HG02571 (cell line): ENCODE measurements around the gene LRP1B.
A peak's percentile ranks its signal among the peaks of the same experiment; 100 is the strongest.

ENCODE experiments used
- ATAC-seq: cut with Tn5 transposase; IDR thresholded peaks from one replicate; pipeline ENCODE4 v1.9.1; 2021; ENCODE audit warnings: mild to moderate bottlenecking, moderate library complexity; ENCODE audit not compliant: unreplicated experiment

Gene LRP1B

DNA sequence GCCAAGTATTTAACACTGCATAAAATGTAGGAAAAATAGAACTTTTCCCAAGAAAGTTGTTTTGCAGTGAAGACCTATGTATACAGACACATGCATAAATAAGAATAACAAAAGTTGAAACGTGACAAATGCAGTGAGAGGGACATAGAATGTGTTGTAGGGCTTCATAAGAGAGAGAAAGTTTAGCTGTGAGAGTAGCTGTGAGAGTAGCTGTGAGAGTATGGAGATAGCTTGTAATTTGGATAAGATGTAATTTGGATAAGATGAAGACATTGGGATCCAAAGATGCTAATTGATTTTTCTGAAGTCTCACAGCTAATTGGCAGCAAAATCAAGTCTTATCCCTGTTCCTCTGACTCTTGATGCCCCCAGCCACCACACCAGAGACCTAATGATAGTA lies 170.9 kb downstream of the LRP1B start:
- ATAC-seq = no peak

GRCh38 chr2:141959016-141959415 lies 171.8 kb downstream of the LRP1B start:
- ATAC-seq = no peak

DNA sequence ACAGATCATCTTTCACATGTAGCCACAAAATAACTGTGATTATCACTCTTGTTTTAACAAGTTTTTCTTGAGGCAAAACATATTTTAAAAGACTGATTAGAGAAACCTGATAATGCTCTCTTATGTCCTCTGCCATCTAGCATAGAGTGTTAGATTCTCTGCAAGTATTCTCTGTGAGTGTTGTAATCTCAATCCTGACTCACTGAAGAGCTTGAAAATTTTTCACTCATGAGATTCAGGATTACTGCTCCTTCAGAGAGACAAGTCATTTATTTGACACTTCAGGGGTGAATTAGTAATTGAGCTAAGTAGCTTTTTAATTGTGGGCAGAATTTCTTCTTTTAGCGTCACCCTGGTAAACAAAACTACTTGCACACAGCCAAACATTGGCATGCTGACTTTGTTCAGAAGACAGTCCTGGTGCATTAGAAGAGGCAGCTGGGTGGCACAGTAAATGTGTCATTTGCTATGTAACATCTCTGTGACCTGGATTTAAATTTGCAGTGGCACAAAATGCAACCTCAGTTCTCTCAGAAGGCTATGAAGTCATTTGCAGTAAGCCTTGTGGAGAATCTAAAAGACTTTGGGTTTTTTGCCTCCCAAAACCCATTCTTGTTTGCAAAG lies 172.9 kb downstream of the LRP1B start:
- no peak for ATAC-seq

GRCh38 chr2:141957321-141957720 lies 173.5 kb downstream of the LRP1B start:
- ATAC-seq = no peak

DNA sequence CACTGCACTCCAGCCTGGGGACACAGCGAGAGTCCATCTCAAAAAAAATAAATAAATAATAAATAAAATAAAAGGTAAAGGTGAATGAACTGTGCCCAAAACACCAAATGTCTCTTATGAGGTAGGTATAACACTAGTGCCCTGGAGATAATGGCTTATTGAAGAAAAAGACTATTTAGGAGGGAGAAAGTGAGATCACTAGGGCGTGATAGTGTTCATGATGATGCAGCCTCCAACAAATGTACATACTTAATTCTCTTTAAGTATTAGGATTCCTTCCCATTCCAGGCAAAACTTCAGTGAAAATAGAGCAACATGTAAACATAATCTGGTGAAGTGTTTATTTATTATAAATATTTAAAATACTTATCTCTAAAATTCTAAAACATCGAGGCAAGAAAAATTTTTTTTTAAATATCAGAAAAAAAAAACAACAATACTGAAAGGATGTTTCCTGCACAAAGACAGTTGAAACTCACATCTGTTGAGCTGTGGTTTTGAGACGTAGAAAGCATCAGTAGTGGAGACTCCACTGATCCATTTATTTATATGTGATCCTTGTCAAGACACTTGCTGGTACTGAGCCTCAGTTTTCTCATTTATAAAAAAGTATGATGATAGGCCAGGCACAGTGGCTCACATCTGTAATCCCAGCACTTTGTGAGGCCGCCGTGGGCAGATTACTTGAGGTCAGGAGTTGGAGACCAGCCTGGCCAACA lies 183.3 kb downstream of the LRP1B start:
- no peak for ATAC-seq

DNA sequence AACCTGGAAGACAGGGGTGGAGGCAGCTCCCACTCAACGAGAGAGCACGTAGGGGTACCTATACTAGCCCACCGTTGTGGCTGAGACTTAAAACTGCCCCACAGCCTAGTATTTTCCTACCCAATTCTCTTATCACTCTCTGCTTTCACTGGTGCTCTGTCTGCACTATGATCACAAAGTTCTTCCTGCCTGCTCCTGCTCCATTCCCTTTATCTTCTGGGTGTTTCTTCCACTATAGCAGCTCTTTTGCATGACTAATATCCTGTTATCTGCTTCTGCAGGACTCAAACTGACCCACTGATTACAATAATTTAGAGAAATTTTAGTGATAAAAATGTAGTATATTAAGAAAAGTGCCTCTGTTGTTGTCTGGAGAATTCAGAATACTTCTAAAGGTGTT lies 184.8 kb downstream of the LRP1B start:
- no peak for ATAC-seq

GRCh38 chr2:141943918-141944317 lies 186.9 kb downstream of the LRP1B start:
- no peak for ATAC-seq

DNA sequence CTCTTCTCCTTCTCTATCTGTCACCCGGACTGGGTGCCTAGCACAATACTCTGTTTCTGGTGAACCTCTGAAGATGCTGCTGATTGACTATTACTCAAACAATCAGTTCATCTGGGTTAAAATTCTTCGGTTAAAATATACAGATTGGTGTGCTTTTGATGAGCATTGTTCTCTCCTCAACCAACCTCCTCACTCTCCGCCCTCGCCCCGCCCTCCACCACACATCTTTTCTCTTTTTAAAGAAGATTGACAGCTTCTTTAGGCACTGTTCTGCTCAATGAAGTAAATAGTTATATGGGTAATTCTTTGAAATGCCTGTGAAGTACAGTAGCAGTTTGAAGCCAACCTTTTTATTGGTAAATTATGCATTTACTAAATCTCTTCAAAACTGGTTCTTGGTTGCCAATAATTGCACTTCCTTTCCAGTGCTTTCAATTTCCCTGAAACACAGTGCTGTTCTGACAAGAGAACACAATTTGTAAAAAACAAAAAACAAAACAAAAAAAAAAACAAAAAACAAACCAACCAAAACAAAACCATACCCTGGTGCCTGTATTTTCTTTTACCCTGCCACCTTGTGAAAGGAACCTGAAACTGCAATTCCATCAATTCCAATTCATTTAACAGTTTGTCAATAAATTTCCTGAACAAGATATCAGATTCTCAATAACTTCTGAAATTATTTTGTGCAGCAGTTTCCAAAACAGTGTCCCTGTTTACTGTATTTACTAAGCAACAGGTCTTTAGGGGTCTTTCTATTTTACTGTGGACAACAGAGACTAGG lies 188.6 kb downstream of the LRP1B start:
- no peak for ATAC-seq

DNA sequence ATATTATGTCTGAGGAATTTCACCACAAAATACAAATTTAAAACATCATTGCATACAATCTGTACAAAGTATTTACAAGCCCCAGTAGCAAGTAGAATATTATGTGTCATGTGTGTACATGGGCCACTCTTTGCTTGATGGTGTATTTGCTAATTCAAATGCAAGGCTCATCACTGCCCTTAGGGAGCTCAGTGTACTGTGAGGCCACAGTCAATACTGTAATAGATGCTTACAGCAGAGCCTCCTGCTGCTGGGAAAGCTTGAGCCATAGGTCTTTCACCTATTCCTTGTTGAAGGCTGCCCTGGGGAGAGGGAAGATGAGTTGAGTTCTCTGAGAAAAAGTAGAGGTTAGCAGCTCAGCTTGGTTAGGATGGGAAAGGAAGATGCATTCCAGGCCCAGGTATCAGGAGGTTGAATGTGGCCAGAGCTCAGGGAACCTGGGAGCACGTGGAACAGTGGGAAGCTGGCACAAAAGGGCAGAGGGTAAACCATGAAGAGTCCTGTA lies 189.6 kb downstream of the LRP1B start:
- no peak for ATAC-seq

DNA sequence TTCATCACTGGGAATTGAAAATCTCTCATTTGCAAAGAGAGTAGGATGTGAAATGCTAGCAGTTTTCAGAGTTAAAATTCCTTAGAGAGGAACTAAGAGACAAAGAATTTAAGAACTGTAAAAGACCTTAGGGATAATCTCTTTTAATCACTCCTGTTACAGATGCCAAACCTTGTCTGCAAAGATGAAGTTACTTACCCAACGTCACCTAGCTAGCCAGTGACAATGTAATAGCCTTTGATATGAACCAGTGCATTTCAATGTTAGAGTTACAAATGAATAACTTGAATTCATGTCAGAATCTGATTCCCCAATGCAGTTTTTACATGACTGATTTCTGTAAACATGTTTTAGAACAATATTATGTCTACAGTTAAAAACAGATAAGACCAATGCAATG lies 190.1 kb downstream of the LRP1B start:
- no peak for ATAC-seq

DNA sequence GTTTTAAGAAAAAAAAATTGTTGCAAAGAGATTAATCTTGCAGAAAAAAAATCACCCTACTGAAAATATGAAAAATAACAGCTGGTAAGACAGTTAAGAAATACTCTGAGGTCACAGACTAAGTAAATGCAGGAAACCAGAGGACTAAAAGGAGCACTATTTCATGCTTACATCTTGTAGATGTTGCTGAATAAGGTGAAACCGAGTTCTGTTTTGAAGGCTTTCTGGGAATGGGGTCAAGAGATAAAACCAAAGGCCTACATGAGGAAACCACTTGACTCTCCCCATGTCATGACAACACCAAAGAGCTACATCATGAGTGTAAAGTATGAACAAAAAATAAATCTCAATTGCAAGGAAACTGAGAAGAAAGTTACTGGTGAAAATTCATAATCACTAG lies 197.6 kb downstream of the LRP1B start:
- ATAC-seq = no peak

- no peak for ATAC-seq
Measured at GRCh38 chr2:141932261-141932660, 198.6 kb downstream of the LRP1B start.

GRCh38 chr2:141931797-141932196 lies 199.0 kb downstream of the LRP1B start:
- ATAC-seq = no peak

DNA sequence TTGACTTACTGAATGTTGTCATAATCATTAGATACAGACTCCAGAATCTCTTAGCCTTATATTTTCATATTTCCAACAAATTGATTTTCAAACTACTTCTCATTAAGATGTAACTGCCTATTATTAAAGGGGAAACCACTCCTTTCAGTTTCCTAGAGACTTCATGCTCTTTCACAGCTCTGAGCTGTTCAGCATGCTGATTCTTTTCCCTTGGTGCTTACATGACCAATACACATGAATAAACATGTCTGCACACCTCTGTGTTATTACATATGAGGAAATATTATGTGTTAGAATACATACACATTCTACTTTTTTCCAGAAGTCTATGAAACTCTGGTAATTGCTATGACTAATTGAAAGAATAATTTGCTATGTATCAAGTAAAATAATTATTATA lies 200.0 kb downstream of the LRP1B start:
- no peak for ATAC-seq

- no peak for ATAC-seq
Measured at GRCh38 chr2:141929331-141930252, 201.2 kb downstream of the LRP1B start.

GRCh38 chr2:141928476-141928875 lies 202.3 kb downstream of the LRP1B start:
- ATAC-seq = no peak

GRCh38 chr2:141927536-141927935 lies 203.3 kb downstream of the LRP1B start:
- no peak for ATAC-seq

DNA sequence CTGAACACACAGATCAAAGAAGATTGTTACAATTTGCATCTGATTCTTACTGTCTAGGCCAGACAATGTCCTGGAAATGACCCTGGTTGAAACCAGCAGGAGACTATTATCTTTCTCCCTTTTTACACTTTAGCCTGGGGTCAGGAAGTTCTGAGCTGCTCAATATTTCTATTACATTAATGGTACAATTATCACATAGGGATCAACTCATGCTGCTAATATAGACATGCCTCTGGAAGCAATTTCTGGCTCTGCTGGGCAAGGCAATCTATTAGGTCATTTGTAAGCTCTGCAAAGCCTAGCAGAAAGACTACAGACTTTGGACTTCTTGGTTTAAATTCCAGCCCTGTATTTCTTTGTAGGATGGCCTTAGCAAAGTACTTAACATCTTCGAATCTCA lies 205.3 kb downstream of the LRP1B start:
- ATAC-seq = no peak

- no peak for ATAC-seq
Measured at GRCh38 chr2:141923657-141924056, 207.2 kb downstream of the LRP1B start.

DNA sequence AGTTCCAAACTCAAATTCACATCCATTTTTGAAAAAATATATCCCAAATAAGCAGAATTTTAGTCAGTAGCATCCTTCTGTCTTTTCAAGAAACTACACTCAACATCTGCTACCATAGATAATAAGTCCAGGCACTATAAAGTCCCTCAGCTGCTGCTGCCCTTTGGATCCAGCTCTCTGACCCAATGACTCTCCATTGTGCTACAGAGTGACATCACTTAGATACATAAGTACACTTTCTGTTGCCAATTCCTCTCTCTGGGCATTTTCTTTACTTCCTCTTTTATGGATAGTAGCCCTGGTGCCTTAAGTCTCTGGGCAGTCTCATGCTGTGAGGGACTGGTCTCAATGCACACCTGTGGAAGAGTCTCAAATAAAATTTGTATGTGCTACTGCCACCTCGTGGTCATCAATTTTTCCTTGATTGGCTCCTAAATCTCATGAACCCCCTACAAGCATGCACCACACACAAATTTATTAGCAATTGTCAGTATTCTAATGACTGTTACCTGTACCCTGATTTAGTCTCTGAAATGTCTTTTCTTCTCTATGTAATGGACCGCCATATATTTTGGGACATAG lies 219.2 kb downstream of the LRP1B start:
- peak; percentile 75 for ATAC-seq
